Tibial artery (tissue), 4 donors: ENCODE data around the gene MAP3K14.

Experiments used
- DNase-seq, 2 donors: peaks; one replicate each; pipeline ENCODE4 v3.0.0-alpha.2; 2019
- H3K27ac ChIP-seq, 2 donors: fragments of 200-600 bp; sonication (generic) in 1 of 2; 1 replicate in 1 of 2; 2 replicates in 1 of 2; pipeline ENCODE4 v1.5.1; 2018 to 2019; ENCODE audit warnings: mild to moderate bottlenecking in 1 of 2
- H3K27me3 ChIP-seq, 2 donors: fragments of 200-600 bp; sonication (generic) in 1 of 2; one replicate each; pipeline versions ENCODE4 v1.5.1 to v1.6.0; 2016 to 2019
- H3K36me3 ChIP-seq, 3 donors: fragments of 200-600 bp; sonication (generic) in 2 of 3; one replicate each; pipeline ENCODE4 v1.5.1; 2016 to 2019; ENCODE audit warnings: mild to moderate bottlenecking in 2 of 3
- H3K4me1 ChIP-seq, 4 donors: fragments of 200-600 bp; sonication (generic) in 2 of 4; 1 replicate in 3 of 4; 2 replicates in 1 of 4; pipeline ENCODE4 v1.5.1; 2016 to 2019
- H3K4me3 ChIP-seq, 2 donors: fragments of 200-600 bp; sonication (generic) in 1 of 2; 1 replicate in 1 of 2; 2 replicates in 1 of 2; pipeline ENCODE4 v1.5.1; 2018 to 2019; ENCODE audit warnings: mild to moderate bottlenecking in 2 of 2
- H3K9me3 ChIP-seq, 3 donors: fragments of 200-600 bp; sonication (generic) in 1 of 3; one replicate each; pipeline ENCODE4 v1.5.1; 2016 to 2019
- intact Hi-C: fragments of 100-400 bp; cut with DNase I; formaldehyde crosslinking; loops from one replicate; pipeline ENCODE4 v1.15.0; 2023; ENCODE audit warnings: low total_unique reads
- TF ChIP-seq, protein P1 (sequence below), 2 experiments: fragments of 200-600 bp in 1 of 2; fragments of 450-650 bp in 1 of 2; IDR thresholded peaks; one replicate each; pipeline ENCODE4 v1.5.1; 2017 to 2019; ENCODE audit warnings: antibody characterized with exemption in 2 of 2, mild to moderate bottlenecking in 1 of 2, moderate library complexity in 1 of 2

Gene MAP3K14

DNA sequence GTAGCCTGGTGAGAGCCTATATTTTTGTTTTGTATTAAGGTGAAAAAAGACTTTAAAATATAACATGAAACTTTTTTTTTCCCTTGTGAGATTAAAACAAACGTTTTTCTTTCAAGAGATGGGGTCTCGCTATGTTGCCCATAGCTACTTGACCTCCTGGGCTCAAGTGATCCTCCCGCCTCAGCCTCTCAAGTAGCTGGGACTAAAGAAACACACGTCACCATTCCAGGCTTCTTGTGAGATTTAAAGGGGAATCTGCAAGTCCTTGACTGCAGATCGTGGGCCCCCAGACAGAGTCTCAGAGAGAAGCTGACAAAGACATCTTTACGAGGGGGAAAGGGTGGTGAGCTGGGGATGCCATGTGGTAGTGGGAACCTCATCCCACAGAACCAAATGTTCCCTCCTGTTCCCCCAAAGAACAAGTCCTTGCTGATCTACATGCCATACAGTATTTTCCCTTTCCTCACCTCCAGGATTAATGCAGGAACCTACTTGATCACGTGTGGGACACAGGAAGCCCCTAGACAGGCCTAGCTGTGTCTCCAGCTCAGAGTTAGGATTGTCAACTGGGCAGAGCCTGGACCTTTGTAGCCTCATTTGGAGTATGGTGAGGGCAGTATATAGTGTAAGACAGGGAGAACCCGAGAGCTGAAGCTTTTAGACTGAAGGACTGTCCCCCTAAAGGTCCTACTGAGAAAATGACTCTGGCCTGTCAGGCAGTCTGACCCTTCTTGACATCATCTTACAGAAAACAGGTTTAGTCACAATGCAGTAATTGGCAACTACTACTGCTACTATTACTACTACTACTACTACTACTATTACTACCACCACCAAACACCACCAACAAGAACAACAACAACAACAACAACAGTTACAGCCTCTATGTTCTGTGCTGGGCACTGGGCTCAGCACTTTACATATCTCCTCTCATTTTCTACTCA, 4.1 kb downstream of the MAP3K14 start:
- DNase-seq, result no peak
- peaks cover 0 to 76% (median 63%) of the 10 kb centered on the region in 4 donors for H3K4me1 ChIP-seq
- intact Hi-C loops, result no loop called here
- no peaks in the 10 kb centered on the region for H3K36me3 ChIP-seq
- H3K9me3 ChIP-seq, result no peaks in the 10 kb centered on the region
- H3K27me3 ChIP-seq, result no peaks in the 10 kb centered on the region
- peak overlapping the region; percentile 82 to 83 for H3K27ac ChIP-seq
- H3K4me3 ChIP-seq, result peak overlapping the region; percentile 30 to 34
- TF ChIP-seq, protein P1, sequence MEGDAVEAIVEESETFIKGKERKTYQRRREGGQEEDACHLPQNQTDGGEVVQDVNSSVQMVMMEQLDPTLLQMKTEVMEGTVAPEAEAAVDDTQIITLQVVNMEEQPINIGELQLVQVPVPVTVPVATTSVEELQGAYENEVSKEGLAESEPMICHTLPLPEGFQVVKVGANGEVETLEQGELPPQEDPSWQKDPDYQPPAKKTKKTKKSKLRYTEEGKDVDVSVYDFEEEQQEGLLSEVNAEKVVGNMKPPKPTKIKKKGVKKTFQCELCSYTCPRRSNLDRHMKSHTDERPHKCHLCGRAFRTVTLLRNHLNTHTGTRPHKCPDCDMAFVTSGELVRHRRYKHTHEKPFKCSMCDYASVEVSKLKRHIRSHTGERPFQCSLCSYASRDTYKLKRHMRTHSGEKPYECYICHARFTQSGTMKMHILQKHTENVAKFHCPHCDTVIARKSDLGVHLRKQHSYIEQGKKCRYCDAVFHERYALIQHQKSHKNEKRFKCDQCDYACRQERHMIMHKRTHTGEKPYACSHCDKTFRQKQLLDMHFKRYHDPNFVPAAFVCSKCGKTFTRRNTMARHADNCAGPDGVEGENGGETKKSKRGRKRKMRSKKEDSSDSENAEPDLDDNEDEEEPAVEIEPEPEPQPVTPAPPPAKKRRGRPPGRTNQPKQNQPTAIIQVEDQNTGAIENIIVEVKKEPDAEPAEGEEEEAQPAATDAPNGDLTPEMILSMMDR (IDR thresholded peaks at IDR 0.05), result no peak

DNA sequence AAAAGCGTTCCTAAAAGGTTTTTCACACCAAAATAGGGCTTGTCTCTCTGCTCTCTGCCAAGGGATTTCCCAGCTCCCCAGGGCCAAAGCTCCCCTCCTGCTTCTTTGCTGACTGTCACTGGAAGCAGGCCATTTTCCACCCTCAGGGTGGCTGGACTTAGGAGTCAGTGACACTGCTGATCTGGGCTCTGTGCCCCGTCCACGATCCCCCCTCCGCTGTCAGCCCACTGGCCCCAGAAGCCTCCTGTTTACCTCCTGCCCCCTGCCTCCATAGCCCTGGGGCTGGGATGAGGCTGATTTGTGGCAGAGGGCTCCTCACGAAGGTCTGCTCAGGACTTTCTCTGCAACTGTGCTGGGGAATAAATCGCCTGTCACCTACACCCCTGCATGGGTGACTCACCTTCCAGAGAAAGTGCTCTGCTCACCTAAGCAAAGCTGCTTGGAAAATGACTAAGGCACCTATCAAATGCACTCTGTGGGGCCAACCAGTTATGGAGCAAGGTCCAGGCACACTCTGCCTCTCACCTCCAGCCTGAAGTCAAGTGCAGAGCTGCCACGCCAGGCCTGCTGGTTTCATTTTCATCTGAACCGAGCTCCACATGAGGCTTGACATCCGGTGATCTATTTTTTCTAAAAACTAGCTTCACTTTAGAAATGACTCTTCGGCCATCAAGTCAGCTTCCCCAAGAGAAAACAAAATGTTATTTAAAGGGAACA, 4.9 kb downstream of the MAP3K14 start:
- Histone ChIP-seq H3K27ac (peak overlapping the region; percentile 82 to 83), H3K4me3 (peak overlapping the region; percentile 30 to 34), H3K9me3 (no peaks in the 10 kb centered on the region), H3K36me3 (no peaks in the 10 kb centered on the region), H3K27me3 (no peaks in the 10 kb centered on the region), H3K4me1 (peaks cover 0 to 81% (median 67%) of the 10 kb centered on the region in 4 donors)
- TF ChIP-seq, protein P1 (IDR thresholded peaks at IDR 0.05), result no peak
- peak in 1 of 2 donors; percentile 78 for DNase-seq
- intact Hi-C loops, result no loop called here

DNA sequence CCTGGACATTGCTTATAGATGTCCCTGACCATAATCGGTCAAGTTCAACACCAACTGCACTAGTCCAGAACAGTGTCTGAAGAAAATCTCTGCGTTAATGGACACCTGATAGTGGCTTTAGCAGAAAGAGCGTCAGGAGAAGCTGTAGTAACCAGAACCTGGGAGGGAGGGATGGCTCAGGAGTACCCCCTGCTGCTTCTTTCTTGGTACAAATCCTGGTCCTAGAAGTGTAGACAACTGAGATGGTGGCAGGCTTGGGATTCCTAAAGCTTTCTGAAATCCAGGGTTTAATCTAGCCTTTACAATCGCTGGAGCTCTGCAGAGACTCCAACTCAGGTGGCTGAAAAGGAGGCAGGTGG, 5.4 kb downstream of the MAP3K14 start:
- DNase-seq, result no peak
- TF ChIP-seq, protein P1 (IDR thresholded peaks at IDR 0.05), result no peak
- Histone ChIP-seq H3K27me3 (no peaks in the 10 kb centered on the region), H3K36me3 (no peaks in the 10 kb centered on the region), H3K9me3 (no peaks in the 10 kb centered on the region), H3K4me1 (peaks cover 0 to 87% (median 69%) of the 10 kb centered on the region in 4 donors), H3K27ac (peak overlapping the region; percentile 82 to 83), H3K4me3 (no peak overlapping the region)
- intact Hi-C loops, result no loop called here

DNA sequence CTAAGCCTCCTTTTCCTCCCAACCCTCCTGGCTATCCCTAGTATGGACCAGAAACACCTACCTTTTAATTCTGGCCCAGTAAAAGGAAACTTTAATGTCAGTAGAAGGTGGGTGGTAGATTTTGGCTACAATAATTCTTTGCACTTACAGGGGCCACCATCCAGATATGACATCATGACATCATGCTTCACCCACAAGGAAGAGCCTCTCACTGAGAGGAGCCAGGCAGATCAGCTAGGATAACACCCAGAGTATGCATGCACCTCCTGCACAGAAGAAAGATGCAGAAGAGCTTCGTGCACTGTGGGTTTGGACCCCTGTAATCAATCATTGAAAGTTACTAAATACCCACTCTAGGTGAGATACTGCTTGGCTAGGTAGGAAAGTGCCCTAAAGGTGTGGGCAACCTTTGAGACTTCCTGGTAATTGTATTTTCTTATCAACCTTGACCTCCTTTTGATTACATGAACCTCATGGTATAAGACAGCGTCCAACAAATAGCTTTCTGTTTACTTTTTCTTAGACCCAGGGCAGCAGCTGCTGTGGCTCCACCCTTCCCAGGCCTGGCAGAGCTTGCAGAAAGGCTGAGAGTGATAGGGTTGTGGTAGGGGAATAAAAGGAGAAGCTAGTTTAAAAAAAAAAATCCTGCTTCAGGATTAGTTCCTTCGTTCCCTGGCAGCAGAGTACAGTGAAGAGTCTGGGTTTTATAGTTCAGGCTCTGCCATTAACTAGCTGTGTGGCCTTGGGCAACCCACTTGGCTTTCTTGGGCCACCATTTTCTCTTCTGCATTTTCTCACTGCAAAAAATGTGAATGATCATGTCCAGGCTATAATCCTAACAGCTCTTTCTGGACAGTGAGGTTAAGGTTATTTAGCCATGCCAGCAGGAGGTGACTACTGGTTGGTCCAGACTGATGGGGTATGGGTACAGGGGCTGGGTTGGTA, 6.2 kb downstream of the MAP3K14 start:
- intact Hi-C loops, result no loop called here
- H3K4me3 ChIP-seq, result no peak overlapping the region
- no peaks in the 10 kb centered on the region for H3K9me3 ChIP-seq
- peak overlapping the region; percentile 82 to 83 for H3K27ac ChIP-seq
- TF ChIP-seq, protein P1 (IDR thresholded peaks at IDR 0.05), result no peak
- no peaks in the 10 kb centered on the region for H3K27me3 ChIP-seq
- DNase-seq, result no peak
- H3K36me3 ChIP-seq, result no peaks in the 10 kb centered on the region
- H3K4me1 ChIP-seq, result peaks cover 0 to 86% (median 64%) of the 10 kb centered on the region in 4 donors

DNA sequence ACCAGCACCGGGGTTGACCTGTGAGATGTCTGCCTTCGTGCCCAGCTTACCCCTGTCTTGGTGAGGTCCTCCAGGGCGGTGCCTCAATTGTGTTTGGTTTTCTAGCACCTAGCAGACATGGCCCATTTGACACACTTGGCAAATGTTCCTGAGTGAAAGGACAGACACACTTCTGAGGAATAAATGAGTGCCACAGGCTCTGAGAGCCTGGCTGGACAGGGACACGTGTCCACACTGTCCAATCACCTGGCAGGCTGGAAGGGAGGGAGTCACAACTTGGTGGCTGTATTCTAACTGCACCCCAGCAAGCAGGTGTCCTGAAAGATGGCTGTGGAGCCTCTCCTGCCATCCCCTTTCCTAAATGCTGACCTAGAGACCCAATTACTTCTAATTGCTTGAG, 7.4 kb downstream of the MAP3K14 start:
- Histone ChIP-seq H3K27me3 (no peaks in the 10 kb centered on the region), H3K36me3 (no peaks in the 10 kb centered on the region), H3K9me3 (no peaks in the 10 kb centered on the region), H3K4me1 (peaks cover 0 to 74% (median 54%) of the 10 kb centered on the region in 4 donors), H3K27ac (no peak overlapping the region), H3K4me3 (no peak overlapping the region)
- TF ChIP-seq, protein P1 (IDR thresholded peaks at IDR 0.05), result no peak
- intact Hi-C loops, result no loop called here
- no peak for DNase-seq
